Right atrium auricular region (tissue), 2 donors: Measurements from ENCODE around the gene OLFML2A. TPM values are rescaled to one million over a fixed set of nuclear protein-coding genes. Genes with fewer than 3 reads are reported as not detected.

ENCODE experiments used
- DNase-seq: peaks from one replicate; pipeline ENCODE4 v3.0.0-alpha.2; 2019; ENCODE audit warnings: low spot score
- H3K27ac ChIP-seq, 2 donors: fragments of 200-600 bp; sonication (generic); 1 replicate in 1 of 2; 2 replicates in 1 of 2; pipeline ENCODE4 v1.5.1; 2016 to 2019
- H3K27me3 ChIP-seq, 2 donors: fragments of 200-600 bp; sonication (generic); one replicate each; pipeline versions ENCODE4 v1.5.1 to v1.6.0; 2017 to 2019
- H3K36me3 ChIP-seq: fragments of 200-600 bp; sonication (generic); one replicate; pipeline ENCODE4 v1.5.1; 2016
- H3K4me1 ChIP-seq, 2 donors: fragments of 200-600 bp; sonication (generic); one replicate each; pipeline versions ENCODE4 v1.5.1 to v1.6.0; 2017 to 2019
- H3K4me3 ChIP-seq, 2 donors: fragments of 200-600 bp; sonication (generic); 1 replicate in 1 of 2; 2 replicates in 1 of 2; pipeline ENCODE4 v1.5.1; 2017 to 2019; ENCODE audit warnings: mild to moderate bottlenecking in 1 of 2, moderate library complexity in 1 of 2
- H3K9me3 ChIP-seq, 2 donors: fragments of 200-600 bp; sonication (generic); one replicate each; pipeline ENCODE4 v1.5.1; 2019
- total RNA-seq, 2 donors: library from RNA; depleted of rRNA; stranded (reverse); fragments of >200 nt; gene quantifications; one replicate each; pipeline ENCODE4 v1.1.0, GENCODE V29; 2016
- TF ChIP-seq, protein P1 (sequence below), 2 donors: fragments of 200-600 bp; sonication (generic); IDR thresholded peaks; one replicate each; pipeline ENCODE4 v1.5.1; 2019; ENCODE audit warnings: antibody characterized with exemption in 2 of 2

Gene OLFML2A
- total RNA-seq, 2 donors from 2014 or later = 41.2 to 53.2 TPM

DNA sequence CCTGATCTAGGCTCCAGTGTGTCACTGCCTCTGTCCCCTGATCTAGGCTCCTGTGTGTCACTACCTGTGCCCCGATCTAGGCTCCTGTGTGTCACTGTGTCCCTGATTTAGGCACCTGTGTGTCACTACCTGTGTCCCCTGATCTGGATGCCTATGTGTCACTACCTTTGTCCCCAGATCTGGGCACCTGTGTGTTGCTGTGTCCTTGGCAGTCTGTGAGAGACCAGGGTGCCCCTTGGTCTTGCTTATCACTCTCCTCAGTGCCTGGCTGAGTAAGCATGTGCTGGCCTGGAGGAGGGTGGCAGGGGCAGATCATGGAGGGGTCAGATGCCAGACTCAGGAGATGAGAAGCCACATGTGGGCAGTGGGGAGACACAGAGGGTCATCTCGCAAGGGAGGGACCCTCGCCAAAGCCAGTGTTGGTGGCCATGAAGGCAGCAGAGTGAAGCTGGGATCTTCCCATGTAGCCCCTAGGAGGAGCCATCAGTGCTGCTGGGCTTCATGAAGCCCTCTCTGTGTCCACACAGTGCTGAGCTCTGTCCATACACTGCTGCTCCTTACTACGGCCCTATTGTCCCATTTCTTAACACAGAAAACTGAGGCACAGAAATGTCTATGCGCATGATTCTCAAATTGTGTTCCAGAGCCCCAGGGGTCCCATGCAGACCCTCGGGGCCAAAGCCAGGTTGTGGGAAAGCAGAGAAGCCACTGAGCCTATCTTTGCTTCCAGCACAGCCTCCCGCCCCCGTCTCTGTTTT, 15.5 kb downstream of the OLFML2A start:
- TF ChIP-seq, protein P1, sequence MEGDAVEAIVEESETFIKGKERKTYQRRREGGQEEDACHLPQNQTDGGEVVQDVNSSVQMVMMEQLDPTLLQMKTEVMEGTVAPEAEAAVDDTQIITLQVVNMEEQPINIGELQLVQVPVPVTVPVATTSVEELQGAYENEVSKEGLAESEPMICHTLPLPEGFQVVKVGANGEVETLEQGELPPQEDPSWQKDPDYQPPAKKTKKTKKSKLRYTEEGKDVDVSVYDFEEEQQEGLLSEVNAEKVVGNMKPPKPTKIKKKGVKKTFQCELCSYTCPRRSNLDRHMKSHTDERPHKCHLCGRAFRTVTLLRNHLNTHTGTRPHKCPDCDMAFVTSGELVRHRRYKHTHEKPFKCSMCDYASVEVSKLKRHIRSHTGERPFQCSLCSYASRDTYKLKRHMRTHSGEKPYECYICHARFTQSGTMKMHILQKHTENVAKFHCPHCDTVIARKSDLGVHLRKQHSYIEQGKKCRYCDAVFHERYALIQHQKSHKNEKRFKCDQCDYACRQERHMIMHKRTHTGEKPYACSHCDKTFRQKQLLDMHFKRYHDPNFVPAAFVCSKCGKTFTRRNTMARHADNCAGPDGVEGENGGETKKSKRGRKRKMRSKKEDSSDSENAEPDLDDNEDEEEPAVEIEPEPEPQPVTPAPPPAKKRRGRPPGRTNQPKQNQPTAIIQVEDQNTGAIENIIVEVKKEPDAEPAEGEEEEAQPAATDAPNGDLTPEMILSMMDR (IDR thresholded peaks at IDR 0.05) = no peak
- H3K36me3 ChIP-seq = no peaks in the 10 kb centered on the region
- peak overlapping the region in 1 of 2 donors; percentile 13 for H3K27ac ChIP-seq
- no peak for DNase-seq
- no peak overlapping the region for H3K4me3 ChIP-seq
- H3K9me3 ChIP-seq = no peaks in the 10 kb centered on the region
- no peaks in the 10 kb centered on the region for H3K27me3 ChIP-seq
- H3K4me1 ChIP-seq = peaks cover 0 to 47% of the 10 kb centered on the region in 2 donors

GRCh38 chr9:124793015-124793541, 16.1 kb downstream of the OLFML2A start:
- DNase-seq = no peak
- TF ChIP-seq, protein P1 (IDR thresholded peaks at IDR 0.05) = no peak
- H3K27ac ChIP-seq = peak overlapping the region in 1 of 2 donors; percentile 13
- H3K9me3 ChIP-seq = no peaks in the 10 kb centered on the region
- no peaks in the 10 kb centered on the region for H3K36me3 ChIP-seq
- no peak overlapping the region for H3K4me3 ChIP-seq
- peaks cover 0 to 53% of the 10 kb centered on the region in 2 donors for H3K4me1 ChIP-seq
- no peaks in the 10 kb centered on the region for H3K27me3 ChIP-seq

DNA sequence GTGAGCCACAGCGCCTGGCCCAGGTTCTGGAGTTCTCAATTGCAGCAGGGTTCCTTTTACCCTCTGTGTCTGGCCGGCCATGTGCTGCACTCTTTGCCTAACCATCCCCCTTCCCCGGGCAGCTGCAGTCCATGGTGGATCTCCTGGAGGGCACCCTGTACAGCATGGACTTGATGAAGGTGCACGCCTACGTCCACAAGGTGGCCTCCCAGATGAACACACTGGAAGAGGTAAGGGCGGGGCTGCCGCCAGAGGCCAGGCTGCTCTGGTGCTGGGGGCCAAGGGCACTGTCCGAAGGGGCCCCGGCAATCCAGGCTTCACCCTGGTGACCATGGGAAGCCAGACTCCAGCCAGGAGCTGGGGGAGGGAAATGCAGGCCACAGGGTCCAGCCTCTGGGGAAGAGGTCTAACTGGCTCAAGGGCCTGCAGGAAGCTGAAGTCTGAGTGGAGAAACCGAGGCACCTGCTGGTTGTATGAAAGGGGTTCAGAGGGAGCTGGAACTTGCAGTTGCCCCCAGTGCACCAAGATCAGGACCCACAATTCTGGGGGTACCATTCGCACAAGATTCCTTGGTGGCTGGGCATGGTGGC, 18.1 kb downstream of the OLFML2A start:
- Histone ChIP-seq H3K27ac (peak overlapping the region in 1 of 2 donors; percentile 54), H3K4me3 (no peak overlapping the region), H3K9me3 (no peaks in the 10 kb centered on the region), H3K36me3 (no peaks in the 10 kb centered on the region), H3K4me1 (peaks cover 0 to 65% of the 10 kb centered on the region in 2 donors), H3K27me3 (no peaks in the 10 kb centered on the region)
- no peak for DNase-seq
- TF ChIP-seq, protein P1 (IDR thresholded peaks at IDR 0.05) = no peak

DNA sequence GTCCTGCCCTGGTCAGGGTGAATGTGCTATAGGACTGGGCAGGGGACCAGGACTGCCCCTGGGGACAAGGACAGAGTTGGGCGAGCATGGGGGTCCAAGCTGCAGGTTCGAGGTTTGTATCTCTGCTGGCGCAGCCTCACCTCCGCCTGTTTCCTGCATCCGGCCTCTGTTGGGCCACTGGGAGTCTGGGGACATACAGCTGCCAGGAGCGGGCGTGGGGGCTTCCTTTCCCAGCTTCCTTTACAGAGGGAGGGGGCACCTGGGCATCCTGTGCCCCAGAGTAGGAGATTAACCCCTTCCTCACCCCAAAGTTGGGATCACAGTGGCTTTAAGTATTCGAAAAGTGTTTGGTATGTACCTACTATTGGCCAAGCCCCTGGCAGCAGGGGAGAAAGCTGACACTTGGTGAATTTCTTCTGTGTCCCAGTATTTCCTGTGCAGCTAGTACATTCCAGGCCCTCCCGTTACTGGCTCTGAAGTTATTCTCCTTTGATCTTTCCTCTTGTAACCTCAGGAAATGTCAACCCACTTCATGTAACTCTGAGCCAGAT, 19.0 kb downstream of the OLFML2A start:
- TF ChIP-seq, protein P1 (IDR thresholded peaks at IDR 0.05) = no peak
- no peak for DNase-seq
- H3K27me3 ChIP-seq = no peaks in the 10 kb centered on the region
- H3K4me3 ChIP-seq = no peak overlapping the region
- peaks cover 0 to 74% of the 10 kb centered on the region in 2 donors for H3K4me1 ChIP-seq
- no peaks in the 10 kb centered on the region for H3K36me3 ChIP-seq
- H3K9me3 ChIP-seq = no peaks in the 10 kb centered on the region
- peak overlapping the region; percentile 5 to 54 for H3K27ac ChIP-seq

DNA sequence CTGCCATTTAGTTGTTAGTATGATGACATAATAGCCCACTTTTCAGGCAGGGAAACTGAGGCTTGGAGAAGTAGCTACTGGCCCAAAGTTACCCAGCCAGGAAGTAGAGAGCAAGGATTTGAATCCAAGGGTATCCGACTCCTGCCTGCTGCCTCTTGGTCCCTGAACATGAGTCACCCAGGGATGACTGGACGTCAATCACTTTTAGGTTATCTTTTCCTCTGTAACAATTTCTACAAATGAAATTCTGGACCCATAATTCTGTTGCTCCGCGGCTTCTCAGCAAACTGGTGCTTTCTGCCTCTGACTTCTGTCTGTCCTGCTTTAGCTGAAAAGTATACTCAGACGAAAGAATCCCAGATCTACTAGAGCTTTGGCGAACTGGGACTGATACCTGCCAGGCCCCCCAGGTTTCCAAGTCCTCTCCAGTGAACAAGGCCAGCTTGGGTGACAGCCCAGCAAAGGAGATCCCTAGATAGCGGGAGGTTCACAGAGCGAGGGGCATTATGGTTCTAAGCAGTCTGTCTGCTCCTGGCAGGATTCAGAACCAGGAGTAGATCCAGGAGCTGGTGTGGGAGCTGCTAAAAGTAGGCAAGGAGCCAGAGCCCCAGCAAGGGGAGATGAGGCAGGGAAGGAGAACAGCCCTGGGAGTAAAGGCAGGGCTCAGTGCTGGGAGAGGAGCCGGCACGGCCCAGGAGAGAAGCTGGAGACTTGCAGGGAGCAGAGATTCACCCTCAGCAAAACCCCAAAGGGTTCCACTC, 20.6 kb downstream of the OLFML2A start:
- TF ChIP-seq, protein P1 (IDR thresholded peaks at IDR 0.05) = no peak
- Histone ChIP-seq H3K9me3 (no peaks in the 10 kb centered on the region), H3K27ac (peak overlapping the region; percentile 22 to 37), H3K27me3 (no peaks in the 10 kb centered on the region), H3K36me3 (no peaks in the 10 kb centered on the region), H3K4me3 (no peak overlapping the region), H3K4me1 (peaks cover 0 to 80% of the 10 kb centered on the region in 2 donors)
- DNase-seq = no peak
